Breast epithelium (tissue), 3 donors: Measurements from ENCODE around the gene OLFM3.

Experiments
- CTCF ChIP-seq, 3 donors: fragments of 450-650 bp; IDR thresholded peaks; one replicate each; pipeline ENCODE4 v1.5.1; 2016 to 2017; ENCODE audit warnings: antibody characterized with exemption in 3 of 3, mild to moderate bottlenecking in 3 of 3, moderate library complexity in 3 of 3
- POLR2A ChIP-seq: fragments of 450-650 bp; IDR thresholded peaks from one replicate; pipeline ENCODE4 v1.6.1; 2016; ENCODE audit warnings: antibody characterized with exemption, mild to moderate bottlenecking, moderate library complexity
- POLR2AphosphoS5 ChIP-seq, 3 donors: sonication (generic); formaldehyde crosslinking; IDR thresholded peaks; one replicate each; pipeline ENCODE4 v1.6.1; 2017; ENCODE audit warnings: antibody characterized with exemption in 3 of 3

GRCh38 chr1:101835988-101836387 lies 160.7 kb downstream of the OLFM3 start:
- no peak for TF ChIP-seq POLR2AphosphoS5 (IDR thresholded peaks at IDR 0.05)
- TF ChIP-seq POLR2A = no peak
- no peak for TF ChIP-seq CTCF (IDR thresholded peaks at IDR 0.05)
